ENCODE measurements around the gene CAST. TPM values are rescaled to one million over a fixed set of nuclear protein-coding genes. Genes with fewer than 3 reads are reported as not detected.
"Not testable (repeated sequence)": the region's sequence is repeated elsewhere in the genome, so short reads cannot be mapped to it uniquely, and the experiment has no call there.

CAST gene, protein sequence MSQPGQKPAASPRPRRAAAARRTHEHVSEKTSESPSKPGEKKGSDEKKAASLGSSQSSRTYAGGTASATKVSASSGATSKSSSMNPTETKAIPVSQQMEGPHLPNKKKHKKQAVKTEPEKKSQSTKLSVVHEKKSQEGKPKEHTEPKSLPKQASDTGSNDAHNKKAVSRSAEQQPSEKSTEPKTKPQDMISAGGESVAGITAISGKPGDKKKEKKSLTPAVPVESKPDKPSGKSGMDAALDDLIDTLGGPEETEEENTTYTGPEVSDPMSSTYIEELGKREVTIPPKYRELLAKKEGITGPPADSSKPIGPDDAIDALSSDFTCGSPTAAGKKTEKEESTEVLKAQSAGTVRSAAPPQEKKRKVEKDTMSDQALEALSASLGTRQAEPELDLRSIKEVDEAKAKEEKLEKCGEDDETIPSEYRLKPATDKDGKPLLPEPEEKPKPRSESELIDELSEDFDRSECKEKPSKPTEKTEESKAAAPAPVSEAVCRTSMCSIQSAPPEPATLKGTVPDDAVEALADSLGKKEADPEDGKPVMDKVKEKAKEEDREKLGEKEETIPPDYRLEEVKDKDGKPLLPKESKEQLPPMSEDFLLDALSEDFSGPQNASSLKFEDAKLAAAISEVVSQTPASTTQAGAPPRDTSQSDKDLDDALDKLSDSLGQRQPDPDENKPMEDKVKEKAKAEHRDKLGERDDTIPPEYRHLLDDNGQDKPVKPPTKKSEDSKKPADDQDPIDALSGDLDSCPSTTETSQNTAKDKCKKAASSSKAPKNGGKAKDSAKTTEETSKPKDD
- 100 to 1,000 TPM; 155 to 162 TPM for total RNA-seq

GRCh38 chr5:96661855-96662724, at the start of gene CAST:
TSS of gene CAST (plus strand) at chr5:96662376. CDS start at chr5:96662423, 47 bp downstream.
- H3K4me1 Mint-ChIP-seq (ENCODE audit: low read depth): peaks cover 47% of the 10 kb centered on the region
- CTCF ChIA-PET: interaction anchor here (1.0 to 2.2 kb wide), 4 partner anchors 8 to 317 kb away, joined by 3 to 6 read pairs (median 4); no protein-coding TSS in a partner anchor
- intact Hi-C loops (cut with micrococcal nuclease): loop anchor here (1.0 to 5.0 kb wide), 15 partner anchors 21 to 1110 kb away; partner anchors contain the start of genes ERAP2, RFESD, RIOK2 and SKIC3

DNA sequence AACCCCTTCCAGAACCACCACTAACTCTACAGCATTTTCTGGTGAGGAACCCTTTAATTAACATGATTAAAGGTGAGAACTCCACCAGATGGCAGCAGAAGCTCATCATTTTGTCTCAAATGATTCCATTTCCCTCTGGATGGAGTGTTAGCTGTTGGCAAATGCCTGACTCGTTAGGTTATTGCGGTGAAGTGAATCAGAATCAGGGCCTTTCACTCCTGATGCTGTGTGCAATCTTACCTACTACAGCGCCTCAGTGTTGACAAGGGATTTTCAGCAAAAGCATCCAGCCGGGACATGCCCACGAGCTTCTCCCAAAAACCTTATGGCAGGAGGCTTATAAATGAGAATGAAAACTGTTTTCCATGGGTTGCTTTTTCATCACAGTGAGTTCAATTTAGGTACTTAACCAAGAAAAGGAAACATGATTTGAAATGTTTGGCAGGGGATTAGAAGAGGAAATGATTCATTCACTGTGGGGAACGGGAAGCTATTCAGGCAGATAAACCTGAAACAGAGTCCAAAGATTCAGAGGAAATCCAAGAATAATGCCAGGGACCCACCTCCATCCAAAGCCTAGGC, 48.0 kb upstream of the CAST start:
- ChIA-PET POLR2A (no interaction called here), CTCF (interaction anchor here (0.6 to 6.1 kb wide), 33 partner anchors 12 to 919 kb away, joined by 3 to 40 read pairs (median 4); partner anchors contain the start of genes CAST, ERAP2 and LIX1)
- H3K27ac Mint-ChIP-seq: no peak overlapping the region
- no peaks in the 10 kb centered on the region for H3K36me3 Mint-ChIP-seq
- intact Hi-C loops (cut with micrococcal nuclease): loop anchor here (1.0 to 2.0 kb wide), 5 partner anchors 49 to 548 kb away; partner anchors contain the start of gene CAST
- H3K4me1 Mint-ChIP-seq (ENCODE audit: low read depth): peaks cover 5% of the 10 kb centered on the region
- peak; percentile 46 for DNase-seq
- H3K27me3 Mint-ChIP-seq: no peaks in the 10 kb centered on the region
- peaks cover 4% of the 10 kb centered on the region for H3K9me3 Mint-ChIP-seq
- no peak overlapping the region for H3K4me3 Mint-ChIP-seq

More at GRCh38 chr5:96661855-96662724, at the start of gene CAST:
- POLR2A ChIA-PET: interaction anchor here (0.5 to 2.7 kb wide), 11 partner anchors 9 to 793 kb away, joined by 3 to 21 read pairs (median 5); partner anchors contain the start of gene ERAP1
- H3K36me3 Mint-ChIP-seq: peaks cover 4% of the 10 kb centered on the region
- peak; percentile 91 for DNase-seq
- H3K27ac Mint-ChIP-seq: peak within 1 kb of the TSS; percentile 98
- H3K9me3 Mint-ChIP-seq: no peaks in the 10 kb centered on the region
- H3K27me3 Mint-ChIP-seq: peaks cover 16% of the 10 kb centered on the region
- H3K4me3 Mint-ChIP-seq: peak within 1 kb of the TSS; percentile 99

DNA sequence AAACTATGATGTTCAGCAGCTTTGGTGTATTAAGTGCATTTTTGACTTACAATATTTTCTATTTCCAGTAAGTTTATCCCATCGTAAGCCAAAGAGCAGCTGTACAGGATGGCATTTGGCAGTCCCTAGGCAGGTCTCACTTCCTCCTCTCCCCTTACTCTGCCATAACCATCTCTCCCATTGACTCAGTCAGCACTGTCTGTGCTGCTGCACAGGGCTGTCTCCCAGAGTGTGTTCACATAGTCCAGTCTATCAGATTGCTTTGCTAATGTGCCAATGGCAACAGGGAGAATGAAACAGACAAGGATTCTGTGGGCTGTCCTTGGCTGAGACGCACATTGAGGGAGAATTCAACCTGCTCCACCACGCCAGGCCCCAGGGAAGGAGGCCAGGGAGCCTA, 47.0 kb upstream of the CAST start:
- DNase-seq: no peak
- intact Hi-C loops (cut with micrococcal nuclease): loop anchor here (2.0 kb wide), 2 partner anchors 48 to 114 kb away; partner anchors contain the start of gene CAST
- H3K27me3 Mint-ChIP-seq: peaks cover under 1% of the 10 kb centered on the region
- no peak overlapping the region for H3K4me3 Mint-ChIP-seq
- H3K36me3 Mint-ChIP-seq: no peaks in the 10 kb centered on the region
- peaks cover 5% of the 10 kb centered on the region for H3K4me1 Mint-ChIP-seq (ENCODE audit: low read depth)
- no peak overlapping the region for H3K27ac Mint-ChIP-seq
- peaks cover 6% of the 10 kb centered on the region for H3K9me3 Mint-ChIP-seq
- ChIA-PET CTCF (interaction anchor here (1.6 to 6.1 kb wide), 13 partner anchors 11 to 546 kb away, joined by 5 to 40 read pairs (median 11); partner anchors contain the start of gene CAST), POLR2A (no interaction called here)

DNA sequence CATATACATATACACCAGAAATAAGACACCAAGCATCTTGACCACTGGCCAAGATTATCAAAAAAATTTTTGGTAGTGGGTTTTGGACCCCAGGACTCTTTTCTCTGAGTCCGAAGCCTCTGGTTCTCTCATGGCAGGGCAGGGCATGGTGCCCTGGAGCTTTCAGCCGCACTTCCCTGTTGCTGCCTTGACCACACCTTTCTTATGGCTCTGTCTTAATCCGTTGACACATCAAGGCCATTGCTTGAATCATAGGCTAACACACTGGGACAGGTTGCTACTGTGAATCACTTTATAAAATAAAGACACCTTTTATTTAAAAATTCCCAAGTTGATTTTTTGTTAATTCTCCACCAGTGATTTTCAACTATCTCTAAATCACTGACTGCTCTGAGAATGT, 45.4 kb upstream of the CAST start:
- intact Hi-C loops (cut with micrococcal nuclease): no loop called here

DNA sequence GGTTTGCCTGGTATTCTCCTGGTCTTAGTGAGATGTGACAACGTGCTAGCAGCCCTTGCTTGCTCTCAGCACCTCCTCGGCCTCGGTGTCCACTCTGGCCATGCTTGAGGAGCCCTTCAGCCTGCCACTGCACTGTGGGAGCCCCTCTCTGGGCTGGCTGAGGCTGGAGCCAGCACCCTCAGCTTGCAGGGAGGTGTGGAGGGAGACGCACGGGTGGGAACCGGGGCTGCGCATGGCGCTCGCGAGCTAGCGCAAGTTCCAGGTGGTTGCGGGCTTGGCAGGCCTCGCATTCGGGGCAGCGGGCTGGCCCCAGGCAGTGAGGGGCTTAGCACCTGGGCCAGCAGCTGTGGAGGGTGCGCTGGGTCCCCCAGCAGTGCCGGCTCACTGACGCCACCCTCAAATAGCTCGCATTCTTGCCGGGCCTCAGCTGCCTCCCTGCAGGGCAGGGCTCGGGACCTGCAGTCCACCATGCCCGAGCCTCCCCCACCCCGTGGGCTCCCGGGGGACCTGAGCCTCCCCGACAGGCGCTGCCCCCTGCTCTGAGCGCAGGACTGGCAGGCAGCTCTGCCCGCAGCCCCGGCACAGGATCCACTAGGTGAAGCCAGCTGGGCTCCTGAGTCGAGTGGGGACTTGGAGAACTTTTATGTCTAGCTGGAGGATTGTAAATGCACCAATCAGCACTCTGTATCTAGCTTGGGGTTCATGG, 43.7 kb upstream of the CAST start:
- H3K36me3 Mint-ChIP-seq; H3K27ac Mint-ChIP-seq; POLR2A ChIA-PET; H3K9me3 Mint-ChIP-seq; H3K4me3 Mint-ChIP-seq; DNase-seq; H3K4me1 Mint-ChIP-seq (ENCODE audit: low read depth); H3K27me3 Mint-ChIP-seq; intact Hi-C loops (cut with micrococcal nuclease): not testable (repeated sequence)
- CTCF ChIA-PET: interaction anchor here (0.8 to 6.1 kb wide), 8 partner anchors 16 to 273 kb away, joined by 3 to 40 read pairs (median 4); no protein-coding TSS in a partner anchor

More for the DNA sequence above, 45.4 kb upstream of the CAST start:
- Mint-ChIP-seq H3K36me3 (no peaks in the 10 kb centered on the region), H3K9me3 (peaks cover 6% of the 10 kb centered on the region), H3K27me3 (peaks cover 1% of the 10 kb centered on the region), H3K4me1 (ENCODE audit: low read depth) (peaks cover 5% of the 10 kb centered on the region), H3K27ac (no peak overlapping the region), H3K4me3 (no peak overlapping the region)
- no peak for DNase-seq
- ChIA-PET CTCF (interaction anchor here (1.3 to 6.1 kb wide), 4 partner anchors 15 to 136 kb away, joined by 3 to 40 read pairs (median 6); no protein-coding TSS in a partner anchor), POLR2A (no interaction called here)

GRCh38 chr5:96619946-96620345, 42.2 kb upstream of the CAST start:
- peaks cover 5% of the 10 kb centered on the region for H3K27me3 Mint-ChIP-seq
- CTCF ChIA-PET: interaction anchor here (1.0 to 1.2 kb wide), 2 partner anchors 18 to 67 kb away, joined by 3 to 4 read pairs; no protein-coding TSS in a partner anchor
- no peak for DNase-seq
- intact Hi-C loops (cut with micrococcal nuclease): no loop called here
- H3K36me3 Mint-ChIP-seq: no peaks in the 10 kb centered on the region
- peaks cover 6% of the 10 kb centered on the region for H3K9me3 Mint-ChIP-seq
- no peaks in the 10 kb centered on the region for H3K4me1 Mint-ChIP-seq (ENCODE audit: low read depth)
- POLR2A ChIA-PET: no interaction called here
- no peak overlapping the region for H3K4me3 Mint-ChIP-seq
- no peak overlapping the region for H3K27ac Mint-ChIP-seq

- H3K4me3 Mint-ChIP-seq: no peak overlapping the region
- no peak for DNase-seq
- intact Hi-C loops (cut with micrococcal nuclease): no loop called here
Measured at GRCh38 chr5:96624596-96624995, 37.6 kb upstream of the CAST start.

DNA sequence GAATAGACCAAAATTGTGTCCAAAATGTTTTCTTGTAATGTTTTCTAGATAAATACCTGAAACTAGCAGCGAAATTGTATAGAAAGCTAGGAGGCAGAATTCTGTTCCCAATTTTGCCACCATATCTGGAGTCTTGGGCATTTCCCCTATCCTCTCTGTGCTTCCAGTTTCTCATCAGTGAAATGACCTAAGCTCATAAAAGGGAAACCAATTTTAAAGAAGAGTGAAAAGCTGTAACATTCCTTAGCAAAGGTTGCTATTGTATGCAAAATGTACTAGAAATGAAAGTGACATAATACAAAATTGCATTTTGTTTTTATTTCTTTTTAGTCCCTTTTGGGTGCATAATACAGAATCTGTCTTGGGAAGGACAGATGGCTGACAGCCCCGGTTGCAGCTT, 36.8 kb upstream of the CAST start:
- intact Hi-C loops (cut with micrococcal nuclease): no loop called here
- Mint-ChIP-seq H3K9me3 (no peaks in the 10 kb centered on the region), H3K4me1 (ENCODE audit: low read depth) (peaks cover 8% of the 10 kb centered on the region), H3K36me3 (no peaks in the 10 kb centered on the region), H3K4me3 (no peak overlapping the region), H3K27ac (no peak overlapping the region), H3K27me3 (peaks cover 4% of the 10 kb centered on the region)
- ChIA-PET CTCF (interaction anchor here (2.5 kb wide), 1 partner anchor 11 kb away, joined by 7 read pairs; no protein-coding TSS in a partner anchor), POLR2A (no interaction called here)
- DNase-seq: no peak

More at GRCh38 chr5:96624596-96624995, 37.6 kb upstream of the CAST start:
- CTCF ChIA-PET: interaction anchor here (0.8 to 2.5 kb wide), 2 partner anchors 10 to 23 kb away, joined by 4 to 7 read pairs; no protein-coding TSS in a partner anchor
- Mint-ChIP-seq H3K36me3 (no peaks in the 10 kb centered on the region), H3K27ac (no peak overlapping the region), H3K4me1 (ENCODE audit: low read depth) (peaks cover 8% of the 10 kb centered on the region), H3K27me3 (peaks cover 5% of the 10 kb centered on the region), H3K9me3 (no peaks in the 10 kb centered on the region)
- POLR2A ChIA-PET: no interaction called here

DNA sequence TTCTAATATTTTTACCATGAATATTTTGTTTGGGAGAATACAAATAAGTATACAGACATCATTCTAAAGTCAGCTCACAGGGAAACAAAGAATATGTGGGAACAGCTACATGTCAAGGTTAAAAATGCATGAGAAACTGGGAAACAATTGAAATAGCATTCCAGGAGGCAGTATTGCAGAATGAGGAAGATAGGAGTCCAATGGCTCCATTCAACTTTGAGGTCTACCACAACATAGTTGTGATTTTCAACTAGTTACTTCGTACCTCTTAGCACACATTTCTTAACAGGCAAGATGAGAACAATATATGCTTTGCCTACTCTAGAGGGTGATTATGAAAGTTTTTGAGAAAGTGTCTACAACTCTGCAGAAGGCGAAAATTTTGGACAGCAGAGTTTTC, 35.2 kb upstream of the CAST start:
- H3K9me3 Mint-ChIP-seq: no peaks in the 10 kb centered on the region
- H3K4me3 Mint-ChIP-seq: no peak overlapping the region
- H3K4me1 Mint-ChIP-seq (ENCODE audit: low read depth): peaks cover 8% of the 10 kb centered on the region
- DNase-seq: no peak
- ChIA-PET POLR2A (no interaction called here), CTCF (interaction anchor here (0.9 to 2.5 kb wide), 3 partner anchors 13 to 61 kb away, joined by 3 to 7 read pairs (median 4); no protein-coding TSS in a partner anchor)
- intact Hi-C loops (cut with micrococcal nuclease): no loop called here
- peaks cover 4% of the 10 kb centered on the region for H3K27me3 Mint-ChIP-seq
- no peak overlapping the region for H3K27ac Mint-ChIP-seq
- H3K36me3 Mint-ChIP-seq: no peaks in the 10 kb centered on the region

DNA sequence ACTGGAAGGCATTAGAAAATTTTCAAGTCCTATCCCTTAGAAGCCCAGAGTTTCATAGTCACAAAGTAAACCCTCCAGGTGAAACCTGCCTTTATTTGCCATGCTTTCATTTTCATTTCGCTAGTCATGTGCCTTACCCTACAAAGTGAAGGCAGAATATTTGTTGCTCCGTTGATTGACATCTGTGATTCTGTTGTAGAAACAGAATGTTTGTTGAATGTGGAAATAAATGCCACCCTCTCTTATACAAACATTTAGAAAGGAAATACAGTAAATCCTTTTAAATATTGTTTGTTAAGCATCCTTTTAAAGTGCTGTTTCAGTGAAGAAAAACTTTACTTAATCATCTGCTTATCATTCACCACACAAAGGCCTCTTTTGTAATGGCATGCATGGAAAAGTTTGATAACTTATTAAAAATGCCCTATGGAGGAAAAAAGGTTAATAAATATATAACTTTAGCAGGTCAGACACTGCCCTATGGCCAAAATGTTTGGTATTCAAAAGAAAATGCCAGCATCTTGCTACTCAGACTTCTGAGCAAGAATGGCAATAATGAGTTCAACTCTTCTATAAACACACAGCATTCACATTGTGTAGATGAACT, 34.3 kb upstream of the CAST start:
- no peak for DNase-seq
- H3K4me3 Mint-ChIP-seq: no peak overlapping the region
- no peaks in the 10 kb centered on the region for H3K36me3 Mint-ChIP-seq
- H3K4me1 Mint-ChIP-seq (ENCODE audit: low read depth): peaks cover 8% of the 10 kb centered on the region
- no peaks in the 10 kb centered on the region for H3K9me3 Mint-ChIP-seq
- peaks cover 4% of the 10 kb centered on the region for H3K27me3 Mint-ChIP-seq
- POLR2A ChIA-PET: no interaction called here
- CTCF ChIA-PET: interaction anchor here (1.4 kb wide), 1 partner anchor 24 kb away, joined by 3 read pairs; no protein-coding TSS in a partner anchor
- H3K27ac Mint-ChIP-seq: no peak overlapping the region
- intact Hi-C loops (cut with micrococcal nuclease): no loop called here
